GM19438 (cell line): Measurements from ENCODE around the gene RTP3.
A peak's percentile ranks its signal among the peaks of the same experiment; 100 is the strongest.

Experiments
- ATAC-seq: cut with Tn5 transposase; IDR thresholded peaks from one replicate; pipeline ENCODE4 v1.9.1; 2021; ENCODE audit warnings: low read depth; ENCODE audit not compliant: unreplicated experiment

The RTP3 gene

DNA sequence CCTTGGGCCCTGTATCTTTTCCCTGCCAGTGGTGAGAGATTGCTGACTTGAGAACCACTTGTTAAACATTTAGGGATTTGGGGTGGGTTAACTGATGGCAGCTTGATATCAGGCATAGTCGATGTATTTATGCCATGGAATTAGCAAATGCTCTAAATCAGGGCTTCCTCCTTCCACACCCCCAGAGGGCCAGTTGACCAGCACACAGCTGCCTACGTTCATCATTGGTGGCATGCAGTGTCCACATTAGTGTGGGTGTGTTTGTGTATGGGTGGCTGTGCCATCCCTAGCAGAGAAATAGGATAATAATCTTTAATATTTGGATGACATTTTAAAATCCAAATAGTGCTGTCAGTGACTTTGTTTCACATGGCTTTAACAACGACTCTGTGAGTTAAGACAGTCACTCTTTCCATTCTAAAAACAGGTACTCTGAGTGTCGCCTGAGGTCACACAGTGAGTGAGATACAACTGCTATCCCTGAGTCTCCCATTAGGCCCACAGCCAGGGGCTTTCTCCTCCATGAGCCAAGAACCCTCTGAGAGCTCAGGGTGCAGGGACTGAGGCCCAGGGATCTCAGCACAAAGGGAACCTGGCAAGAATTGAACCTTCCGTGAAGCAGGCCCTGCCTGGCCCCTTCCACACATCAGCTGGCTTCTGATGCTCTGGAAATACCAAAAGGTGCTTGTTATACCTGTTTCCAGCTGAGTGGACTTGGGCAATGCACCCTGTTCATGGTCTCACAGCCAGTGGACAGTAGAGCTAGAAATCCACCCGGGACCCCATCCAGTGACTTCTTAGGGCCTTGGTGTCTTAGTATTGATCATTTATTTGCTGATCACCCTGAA lies 28.8 kb upstream of the RTP3 start:
- no peak for ATAC-seq

DNA sequence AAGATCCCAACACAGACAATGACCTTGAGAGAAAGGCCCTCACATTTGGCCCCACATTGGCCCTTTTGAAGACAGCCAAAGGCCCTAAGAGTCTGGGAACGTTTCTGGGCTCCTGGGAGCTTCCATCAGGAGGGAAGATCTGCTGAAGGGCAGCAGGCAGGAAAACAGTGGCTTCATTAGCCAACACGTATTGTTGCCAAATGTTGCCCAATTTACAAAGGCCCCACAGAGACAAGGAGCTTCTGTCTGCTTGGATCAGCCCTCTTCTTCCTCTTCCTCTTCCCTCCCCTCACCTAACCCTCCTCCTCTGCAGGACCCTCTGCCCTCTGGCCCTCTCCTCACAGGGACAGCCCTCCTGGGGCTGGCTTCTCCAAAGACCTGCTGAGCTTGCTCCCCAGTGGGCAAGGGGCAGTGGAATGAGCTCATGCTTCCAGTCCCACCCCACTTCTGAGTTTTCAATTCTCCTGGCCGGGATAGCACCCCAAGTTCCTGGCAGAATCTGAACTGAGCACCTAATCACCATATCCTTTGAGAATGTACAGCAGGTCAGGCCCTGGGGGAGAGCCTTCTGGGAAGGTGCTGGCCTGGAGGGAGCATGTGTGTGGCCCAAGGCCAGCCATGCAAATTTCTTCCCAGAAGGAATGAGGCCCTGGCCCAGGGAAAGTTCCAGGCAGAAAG lies 28.0 kb upstream of the RTP3 start:
- no peak for ATAC-seq

DNA sequence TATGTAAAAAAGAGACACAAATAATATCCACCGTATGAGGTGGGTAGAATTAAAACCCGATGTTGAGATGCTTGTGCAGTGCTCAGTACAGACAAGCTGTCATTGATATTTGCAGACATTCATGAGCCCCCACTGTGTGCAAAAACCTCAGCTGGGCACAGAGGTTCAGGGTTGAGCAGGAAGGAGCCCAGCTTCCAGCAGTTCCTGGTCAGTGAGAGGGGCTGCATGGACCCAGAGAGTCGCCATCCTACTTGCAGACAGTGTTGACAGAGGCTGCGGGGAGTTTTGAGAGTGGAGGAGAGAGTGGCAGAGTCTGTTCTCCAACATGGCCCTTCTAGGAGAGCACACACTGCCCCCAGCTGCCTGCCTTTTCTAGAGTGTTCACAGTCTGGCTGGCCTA lies 26.9 kb upstream of the RTP3 start:
- ATAC-seq = no peak

DNA sequence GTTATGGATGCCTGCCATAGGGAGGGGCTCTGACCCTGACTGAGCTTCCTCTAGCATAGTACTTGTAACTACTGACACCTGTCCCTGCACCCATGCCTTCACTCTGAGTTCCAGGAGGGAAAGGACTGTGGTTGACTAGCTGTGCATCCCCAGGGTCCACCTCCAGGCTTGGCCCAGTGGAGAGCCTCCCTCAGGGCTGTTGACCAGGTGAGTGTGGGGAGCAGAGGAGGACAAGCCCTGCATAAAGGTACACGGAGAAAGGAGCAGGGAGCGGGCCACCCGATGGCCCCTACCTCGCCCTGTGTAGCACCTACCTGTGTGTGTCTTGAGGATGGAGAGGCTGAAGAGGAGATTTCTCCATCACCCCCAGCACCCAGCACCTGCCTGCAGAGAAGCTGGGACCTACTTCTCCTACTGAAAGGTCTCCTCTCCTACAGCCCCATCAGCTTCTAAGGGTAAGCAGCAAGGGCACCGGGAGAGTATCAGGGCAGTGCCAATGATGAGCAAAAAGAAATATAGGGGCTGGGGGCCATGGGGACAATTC lies 26.3 kb upstream of the RTP3 start:
- ATAC-seq = no peak

DNA sequence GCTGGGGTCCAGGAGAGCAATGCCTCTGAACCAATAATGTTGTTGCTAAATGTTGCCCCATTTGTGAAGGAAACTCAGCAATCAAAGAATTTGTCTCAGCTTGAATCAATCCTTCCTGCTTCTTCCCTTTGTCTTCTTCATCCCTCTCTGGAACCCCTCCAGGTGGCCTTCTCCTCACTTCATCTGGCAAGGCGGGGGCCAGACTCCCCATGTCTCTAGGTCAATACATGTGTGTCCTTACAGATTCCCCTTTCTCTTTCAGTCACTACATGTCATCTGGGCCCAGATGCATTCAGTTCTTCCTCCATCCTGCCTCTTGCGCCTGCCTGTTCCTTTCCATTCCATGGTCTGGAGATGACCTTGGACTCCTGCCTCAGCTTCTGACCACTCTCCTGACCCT lies 25.0 kb upstream of the RTP3 start:
- no peak for ATAC-seq

DNA sequence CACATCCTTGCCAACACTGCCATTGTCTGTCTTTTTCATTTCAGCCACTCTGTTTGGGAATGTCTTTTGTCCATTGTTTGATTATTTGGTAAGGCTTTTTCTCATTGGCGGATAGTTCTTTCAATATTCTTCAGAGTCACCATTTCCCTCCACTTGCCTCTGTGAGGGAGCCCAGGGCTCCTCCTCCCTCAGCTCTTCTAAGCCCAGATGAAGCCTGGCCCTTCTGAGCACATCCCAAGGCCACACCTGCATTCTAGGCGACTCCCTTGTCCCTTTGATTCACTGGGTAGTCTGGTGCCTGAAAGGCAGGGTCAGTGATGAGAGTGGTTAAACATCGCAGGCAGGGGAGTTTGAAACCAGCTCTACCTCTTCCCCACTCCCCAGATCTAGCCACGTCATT lies 20.6 kb upstream of the RTP3 start:
- ATAC-seq = no peak

DNA sequence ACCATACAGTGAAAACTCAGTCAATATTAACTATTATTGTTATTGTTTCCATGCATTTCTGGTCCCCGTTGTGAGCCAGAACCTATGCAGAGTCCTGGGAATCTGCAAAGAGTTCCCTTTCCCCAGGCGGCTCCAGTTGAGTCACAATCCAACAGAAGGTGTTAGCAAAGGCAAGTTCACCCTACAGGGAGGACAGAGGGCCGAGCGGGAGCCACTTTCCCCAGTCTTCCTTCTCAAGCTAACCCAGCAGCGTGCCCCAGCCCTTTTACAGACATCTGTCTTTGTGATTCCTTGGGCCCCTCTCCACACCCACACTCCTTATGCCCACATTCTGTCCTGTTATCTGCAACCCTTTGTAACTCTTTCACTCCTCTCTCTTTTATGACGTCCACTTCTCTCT lies 20.0 kb upstream of the RTP3 start:
- ATAC-seq = no peak

DNA sequence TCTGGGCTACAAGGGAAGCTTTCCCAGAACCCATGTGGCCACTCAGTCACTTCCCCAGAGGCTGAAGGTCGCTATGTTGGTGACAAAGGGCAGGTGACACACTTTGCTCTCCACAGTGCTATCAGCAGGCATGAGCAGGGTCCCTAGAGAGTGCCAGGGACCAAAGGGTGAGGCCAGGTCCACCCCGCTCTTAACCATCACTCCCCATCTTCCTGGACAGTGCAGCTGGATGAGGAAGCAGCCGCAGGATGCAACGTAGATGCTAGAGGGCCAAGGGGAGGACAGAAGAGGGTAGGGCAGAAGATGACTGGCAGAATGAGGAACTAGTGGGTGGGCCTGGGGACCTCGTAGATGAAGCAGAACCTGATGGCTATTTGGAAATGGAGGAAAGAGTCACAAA lies 19.4 kb upstream of the RTP3 start:
- ATAC-seq = no peak

DNA sequence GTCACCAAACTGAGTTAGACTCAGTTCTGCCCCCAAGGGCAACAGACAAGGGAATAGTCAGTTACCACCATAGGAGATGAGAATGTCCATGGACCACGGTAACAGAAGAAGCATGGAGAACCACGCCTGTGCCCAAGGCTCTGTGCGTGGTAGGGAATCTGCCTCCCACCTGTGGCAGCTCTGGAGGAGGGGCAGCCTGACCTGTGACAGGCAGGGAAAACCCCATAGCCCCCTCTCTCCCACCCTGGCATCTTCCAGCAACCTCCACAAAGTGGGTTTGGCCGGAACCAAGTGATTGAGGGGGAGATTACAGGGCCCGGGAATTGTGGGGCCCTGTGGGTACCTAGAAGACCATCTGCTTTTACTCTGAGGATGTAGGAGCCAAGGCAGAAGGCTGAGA lies 18.8 kb upstream of the RTP3 start:
- no peak for ATAC-seq

DNA sequence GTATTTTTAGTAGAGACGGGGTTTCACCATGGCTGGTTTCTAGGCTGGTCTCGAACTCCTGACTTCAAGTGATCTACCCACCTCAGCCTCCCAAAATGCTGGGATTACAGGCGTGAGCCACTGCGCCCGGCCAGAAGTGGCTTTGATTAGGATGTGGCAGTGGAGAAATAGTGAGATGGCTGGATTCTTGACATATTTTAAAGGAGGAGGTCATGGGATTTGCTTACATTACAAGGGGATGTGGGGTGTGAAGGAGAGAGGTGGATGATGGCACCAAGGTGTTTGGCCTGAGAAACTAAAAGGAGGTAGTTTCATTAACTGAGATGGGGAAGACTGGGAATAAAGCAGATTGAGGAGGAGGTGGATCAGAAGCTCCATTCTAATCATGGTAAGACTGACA lies 18.1 kb upstream of the RTP3 start:
- no peak for ATAC-seq

DNA sequence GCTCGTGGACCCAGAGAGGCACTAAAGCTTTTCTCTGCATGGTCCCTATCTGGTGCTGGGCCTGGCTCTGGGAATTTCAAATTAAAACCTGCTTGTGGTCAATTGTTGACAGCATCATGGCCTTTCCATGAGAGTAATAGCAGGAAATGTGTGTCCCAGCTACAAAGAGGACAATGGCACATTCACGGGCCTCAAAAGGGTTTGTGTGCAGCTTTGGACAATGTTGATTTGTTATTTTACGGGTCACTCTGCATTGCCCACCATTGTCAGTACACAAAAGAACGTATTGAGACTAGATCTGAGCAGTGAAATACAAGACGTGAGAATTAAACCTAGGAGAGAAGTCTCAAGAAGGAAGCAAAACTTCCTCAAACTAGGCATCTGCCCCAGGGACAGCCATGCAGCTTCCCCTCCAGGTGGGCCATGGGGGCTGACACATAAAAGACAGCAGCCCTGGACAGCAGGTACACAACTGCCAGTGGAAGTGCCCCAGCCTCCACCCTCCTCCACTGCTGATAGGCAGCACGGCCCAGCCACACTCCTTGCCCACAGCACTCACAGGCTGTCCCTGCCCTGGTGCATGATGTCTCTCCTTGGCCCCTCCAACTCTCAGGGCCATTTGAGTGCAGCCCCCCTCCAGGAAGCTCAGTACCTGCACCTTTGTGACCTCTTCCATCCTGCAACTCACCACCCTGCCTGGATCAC lies 17.1 kb upstream of the RTP3 start:
- no peak for ATAC-seq

DNA sequence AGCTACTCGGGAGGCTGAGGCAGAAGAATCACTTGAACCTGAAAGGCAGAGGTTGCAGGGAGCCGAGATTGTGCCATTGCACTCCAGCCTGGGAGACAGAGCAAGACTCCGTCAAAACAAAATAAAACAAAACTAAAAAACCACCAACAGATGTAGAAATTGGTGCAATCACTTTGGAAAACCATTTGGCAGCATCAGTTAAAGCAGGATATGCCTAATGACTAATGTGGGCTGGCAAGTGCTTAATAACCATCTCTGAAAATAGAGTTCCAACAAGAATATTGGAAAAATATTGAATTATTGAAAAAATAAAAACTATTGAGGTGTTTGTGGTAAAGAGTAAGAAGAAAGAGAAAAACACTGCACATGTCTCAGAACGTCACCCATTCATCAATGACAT lies 16.1 kb upstream of the RTP3 start:
- ATAC-seq = no peak

DNA sequence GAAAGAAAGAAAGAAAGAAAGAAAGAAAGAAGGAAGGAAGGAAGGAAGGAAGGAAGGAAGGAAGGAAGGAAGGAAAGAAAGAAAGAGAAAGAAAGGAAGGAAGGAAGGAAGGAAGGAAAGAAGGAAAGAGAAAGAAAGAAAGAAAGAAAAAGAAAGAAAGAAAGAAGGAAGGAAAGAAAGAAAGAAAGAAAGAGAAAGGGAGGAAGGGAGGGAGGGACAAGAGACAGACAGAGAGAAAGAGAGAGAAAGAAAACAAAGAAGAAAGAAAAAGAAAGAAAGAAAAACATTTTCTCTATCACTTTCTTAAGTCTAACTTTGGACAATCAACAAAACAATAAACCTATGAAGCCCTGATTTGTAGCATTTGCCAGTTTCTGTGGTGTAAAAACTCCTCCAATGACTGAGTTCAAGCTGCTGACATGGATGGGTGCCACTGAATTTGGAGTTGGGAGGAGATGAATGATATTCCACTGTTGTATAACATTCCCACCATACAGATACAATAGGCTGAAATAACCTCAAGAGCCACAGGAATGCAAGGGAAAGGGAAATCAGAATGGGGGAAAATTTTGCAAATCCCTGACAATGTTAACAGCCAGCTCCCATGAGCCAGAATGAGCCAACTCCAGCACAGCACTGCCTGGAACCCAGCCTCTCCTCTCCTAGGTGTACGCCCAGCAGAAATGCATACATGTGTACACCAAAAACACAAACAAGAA lies 15.0 kb upstream of the RTP3 start:
- ATAC-seq = no peak

DNA sequence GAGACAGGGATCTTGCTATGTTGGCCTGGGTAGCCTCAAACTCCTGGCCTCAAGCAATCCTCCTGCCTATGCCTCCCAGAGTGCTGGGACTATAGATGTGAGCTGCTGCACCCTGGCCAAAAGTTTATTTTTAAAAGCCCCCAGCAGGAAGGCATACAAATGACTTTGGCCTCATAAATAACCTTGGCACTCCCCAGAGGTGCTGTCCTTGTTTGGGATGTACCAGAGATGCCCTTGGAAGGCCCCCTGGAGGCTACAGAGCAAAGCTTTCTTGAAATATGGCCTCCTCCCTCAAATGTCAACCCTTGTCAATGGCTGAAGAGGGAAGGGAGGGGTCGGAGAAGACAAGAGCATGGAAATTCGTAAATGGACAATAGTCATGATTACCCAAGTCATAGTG lies 14.0 kb upstream of the RTP3 start:
- ATAC-seq = no peak

DNA sequence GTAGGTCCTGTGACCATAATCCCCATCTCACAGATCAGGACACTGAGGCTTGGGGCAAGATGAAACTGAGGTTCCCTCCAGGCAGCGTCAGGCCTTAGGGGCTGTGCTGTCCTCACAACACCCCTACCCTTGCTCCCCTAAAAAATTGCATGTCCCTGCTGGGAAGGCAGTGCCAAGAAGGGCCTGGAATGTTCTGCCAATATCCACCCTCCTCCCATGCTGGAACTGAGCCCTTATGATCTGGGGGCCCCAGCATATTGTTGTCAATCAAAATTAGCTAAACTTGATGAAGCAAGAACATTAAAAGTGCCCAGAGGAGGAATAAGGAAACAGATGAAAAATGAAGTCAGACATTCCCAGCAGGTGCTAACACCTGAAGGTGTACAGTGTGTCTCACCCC lies 13.4 kb upstream of the RTP3 start:
- ATAC-seq = no peak

DNA sequence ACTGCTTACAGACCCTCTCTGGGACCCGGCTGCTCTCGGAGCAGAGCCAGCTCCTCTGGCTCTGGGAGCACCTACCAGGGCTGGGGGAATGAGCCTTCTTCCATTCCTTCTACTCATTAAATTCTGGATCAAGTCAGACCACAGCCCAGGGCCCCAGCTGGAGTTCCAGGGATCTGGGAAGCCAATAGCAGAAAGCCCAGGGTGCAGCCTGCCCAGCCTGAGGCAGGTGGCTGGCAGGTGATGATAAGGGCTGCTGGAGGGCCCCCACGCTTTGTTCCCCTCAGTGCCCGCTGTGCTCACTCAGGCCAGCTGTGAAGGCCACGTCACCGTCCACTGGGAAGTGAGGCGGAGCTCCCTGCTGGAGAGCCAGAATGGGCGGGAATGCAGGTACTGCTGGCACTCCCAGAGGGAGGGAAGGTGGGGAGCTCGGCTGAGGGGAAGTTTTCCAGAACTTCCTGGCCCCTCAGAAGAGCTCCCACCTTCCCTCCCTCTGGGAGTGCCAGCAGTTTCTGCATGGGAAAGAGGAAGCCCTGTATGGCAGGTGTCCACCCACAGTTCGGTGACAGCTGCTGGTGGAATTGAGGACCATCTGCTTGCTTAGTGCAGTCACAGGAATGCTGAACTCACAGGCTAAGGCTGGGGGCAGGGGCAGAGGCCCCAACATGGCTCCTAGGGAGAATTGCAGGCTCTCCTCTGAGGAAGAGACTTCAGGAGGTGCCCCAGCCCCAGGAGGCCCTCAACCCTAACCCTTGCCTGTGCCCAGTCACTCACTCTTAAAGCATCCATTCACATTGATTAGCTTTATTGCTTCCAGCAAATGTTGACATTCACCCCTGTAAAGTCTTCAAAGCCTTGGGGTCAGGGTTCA lies 12.6 kb upstream of the RTP3 start:
- ATAC-seq = no peak

DNA sequence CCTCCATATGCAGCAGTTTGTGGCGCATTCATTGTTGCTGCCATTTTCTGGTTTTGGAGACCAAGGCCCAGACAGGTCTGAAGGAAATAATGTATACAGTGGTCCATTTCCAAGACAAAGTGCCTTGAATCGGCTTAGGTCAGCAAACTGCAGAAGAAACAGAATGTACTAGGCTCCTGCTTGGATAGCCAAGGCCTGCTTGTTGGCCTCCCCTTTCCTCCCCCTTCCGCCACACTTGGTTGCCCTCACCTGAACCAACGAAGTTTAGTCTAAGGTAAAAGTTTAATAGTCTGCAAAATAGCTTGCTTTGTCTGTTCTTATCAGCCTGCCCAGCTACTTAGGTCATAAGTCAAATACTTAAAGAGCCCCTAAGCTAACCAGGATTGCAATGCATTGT lies 12.0 kb upstream of the RTP3 start:
- no peak for ATAC-seq

DNA sequence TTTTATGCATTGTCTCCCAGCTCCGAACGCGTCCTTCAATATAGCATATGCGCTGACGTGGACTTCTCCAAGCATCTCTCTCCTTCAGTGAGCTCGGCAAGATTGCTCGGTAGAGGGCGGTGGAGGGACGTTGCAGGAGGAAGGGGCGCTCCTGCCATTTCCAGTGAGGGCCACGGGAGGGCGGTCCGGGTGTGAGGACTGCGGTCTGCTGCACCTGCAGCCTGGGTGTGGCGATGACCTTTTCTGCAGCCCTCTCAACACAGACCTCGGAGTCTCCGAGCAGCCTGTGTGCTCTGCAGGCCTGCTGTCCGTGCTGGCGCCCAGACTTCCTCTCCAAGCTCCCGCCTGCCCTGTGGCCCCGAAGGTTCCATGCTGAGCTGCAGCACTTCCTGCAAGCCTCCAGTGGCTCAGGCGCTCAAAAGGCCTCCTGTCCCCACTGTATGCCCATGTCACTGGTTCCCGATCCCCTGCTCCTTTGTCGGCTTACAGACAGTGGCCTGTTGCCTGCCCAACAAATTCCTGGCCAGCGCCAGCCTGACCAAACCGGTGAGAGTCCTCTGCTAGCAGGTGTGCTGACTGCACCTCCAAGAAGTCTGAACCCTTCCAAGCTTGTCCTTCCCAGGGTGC lies 8.9 kb upstream of the RTP3 start:
- peak; percentile 86 for ATAC-seq

DNA sequence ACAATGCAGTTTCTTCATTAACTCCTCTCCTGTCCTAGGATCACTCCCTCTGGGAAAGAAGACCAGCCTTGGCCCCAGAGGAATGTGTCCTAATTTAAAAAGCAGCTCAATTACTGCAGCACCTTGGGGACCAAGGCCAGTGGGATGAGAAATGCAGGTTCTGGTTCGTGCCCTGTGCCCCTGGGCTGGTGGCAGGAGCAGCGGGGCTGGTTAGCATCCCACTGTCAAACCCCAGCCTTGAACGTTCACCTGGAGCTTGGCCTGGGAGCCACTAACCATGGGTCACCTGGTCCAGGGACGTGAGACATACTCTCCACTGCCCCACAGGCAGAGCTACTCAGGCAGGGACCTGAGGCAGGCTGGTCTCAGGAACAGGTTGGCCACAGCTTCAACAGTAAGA lies 8.4 kb upstream of the RTP3 start:
- ATAC-seq = no peak
